Measurements from ENCODE around the gene COMP. TPM values are rescaled to one million over a fixed set of nuclear protein-coding genes. Genes with fewer than 3 reads are reported as not detected.

COMP gene
- total and polyA plus RNA-seq, 10 of the 15 experiments (the other 5 are each of a cell fraction or from before 2014, with no cell fraction given), result 0.17 TPM; not detected in 9

DNA sequence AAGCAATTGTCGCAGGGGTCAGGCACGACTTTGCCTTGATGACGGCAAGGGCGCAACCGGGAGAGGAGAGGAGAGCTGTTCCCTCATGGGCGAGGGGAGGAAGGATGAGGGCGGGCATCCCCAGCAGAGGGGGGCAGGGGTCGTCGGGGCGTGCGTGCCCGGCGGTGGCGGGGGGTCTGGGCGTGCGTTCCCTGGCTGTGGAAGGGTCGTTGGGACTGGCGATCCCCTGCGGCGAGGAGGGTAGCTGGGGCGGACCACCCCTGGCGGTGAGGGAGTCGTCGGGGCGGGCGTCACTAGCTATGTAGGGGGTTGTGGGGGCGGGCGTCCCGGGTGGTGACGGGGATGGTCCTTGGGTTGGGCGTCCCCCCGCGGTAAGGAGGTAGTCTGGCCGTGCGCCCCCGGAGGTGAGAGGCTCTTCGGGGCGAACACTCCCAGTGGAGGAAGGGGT is 1.7 kb downstream of the COMP start (continued):
- TF ChIP-seq, protein P1, sequence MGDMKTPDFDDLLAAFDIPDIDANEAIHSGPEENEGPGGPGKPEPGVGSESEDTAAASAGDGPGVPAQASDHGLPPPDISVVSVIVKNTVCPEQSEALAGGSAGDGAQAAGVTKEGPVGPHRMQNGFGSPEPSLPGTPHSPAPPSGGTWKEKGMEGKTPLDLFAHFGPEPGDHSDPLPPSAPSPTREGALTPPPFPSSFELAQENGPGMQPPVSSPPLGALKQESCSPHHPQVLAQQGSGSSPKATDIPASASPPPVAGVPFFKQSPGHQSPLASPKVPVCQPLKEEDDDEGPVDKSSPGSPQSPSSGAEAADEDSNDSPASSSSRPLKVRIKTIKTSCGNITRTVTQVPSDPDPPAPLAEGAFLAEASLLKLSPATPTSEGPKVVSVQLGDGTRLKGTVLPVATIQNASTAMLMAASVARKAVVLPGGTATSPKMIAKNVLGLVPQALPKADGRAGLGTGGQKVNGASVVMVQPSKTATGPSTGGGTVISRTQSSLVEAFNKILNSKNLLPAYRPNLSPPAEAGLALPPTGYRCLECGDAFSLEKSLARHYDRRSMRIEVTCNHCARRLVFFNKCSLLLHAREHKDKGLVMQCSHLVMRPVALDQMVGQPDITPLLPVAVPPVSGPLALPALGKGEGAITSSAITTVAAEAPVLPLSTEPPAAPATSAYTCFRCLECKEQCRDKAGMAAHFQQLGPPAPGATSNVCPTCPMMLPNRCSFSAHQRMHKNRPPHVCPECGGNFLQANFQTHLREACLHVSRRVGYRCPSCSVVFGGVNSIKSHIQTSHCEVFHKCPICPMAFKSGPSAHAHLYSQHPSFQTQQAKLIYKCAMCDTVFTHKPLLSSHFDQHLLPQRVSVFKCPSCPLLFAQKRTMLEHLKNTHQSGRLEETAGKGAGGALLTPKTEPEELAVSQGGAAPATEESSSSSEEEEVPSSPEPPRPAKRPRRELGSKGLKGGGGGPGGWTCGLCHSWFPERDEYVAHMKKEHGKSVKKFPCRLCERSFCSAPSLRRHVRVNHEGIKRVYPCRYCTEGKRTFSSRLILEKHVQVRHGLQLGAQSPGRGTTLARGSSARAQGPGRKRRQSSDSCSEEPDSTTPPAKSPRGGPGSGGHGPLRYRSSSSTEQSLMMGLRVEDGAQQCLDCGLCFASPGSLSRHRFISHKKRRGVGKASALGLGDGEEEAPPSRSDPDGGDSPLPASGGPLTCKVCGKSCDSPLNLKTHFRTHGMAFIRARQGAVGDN (IDR thresholded peaks at IDR 0.05), result no peak
- TF ChIP-seq, protein P2, sequence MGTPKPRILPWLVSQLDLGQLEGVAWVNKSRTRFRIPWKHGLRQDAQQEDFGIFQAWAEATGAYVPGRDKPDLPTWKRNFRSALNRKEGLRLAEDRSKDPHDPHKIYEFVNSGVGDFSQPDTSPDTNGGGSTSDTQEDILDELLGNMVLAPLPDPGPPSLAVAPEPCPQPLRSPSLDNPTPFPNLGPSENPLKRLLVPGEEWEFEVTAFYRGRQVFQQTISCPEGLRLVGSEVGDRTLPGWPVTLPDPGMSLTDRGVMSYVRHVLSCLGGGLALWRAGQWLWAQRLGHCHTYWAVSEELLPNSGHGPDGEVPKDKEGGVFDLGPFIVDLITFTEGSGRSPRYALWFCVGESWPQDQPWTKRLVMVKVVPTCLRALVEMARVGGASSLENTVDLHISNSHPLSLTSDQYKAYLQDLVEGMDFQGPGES (IDR thresholded peaks at IDR 0.05), result no peak
- no peak for TF ChIP-seq SMARCA5 (IDR thresholded peaks at IDR 0.05)
- TF ChIP-seq, protein P3, sequence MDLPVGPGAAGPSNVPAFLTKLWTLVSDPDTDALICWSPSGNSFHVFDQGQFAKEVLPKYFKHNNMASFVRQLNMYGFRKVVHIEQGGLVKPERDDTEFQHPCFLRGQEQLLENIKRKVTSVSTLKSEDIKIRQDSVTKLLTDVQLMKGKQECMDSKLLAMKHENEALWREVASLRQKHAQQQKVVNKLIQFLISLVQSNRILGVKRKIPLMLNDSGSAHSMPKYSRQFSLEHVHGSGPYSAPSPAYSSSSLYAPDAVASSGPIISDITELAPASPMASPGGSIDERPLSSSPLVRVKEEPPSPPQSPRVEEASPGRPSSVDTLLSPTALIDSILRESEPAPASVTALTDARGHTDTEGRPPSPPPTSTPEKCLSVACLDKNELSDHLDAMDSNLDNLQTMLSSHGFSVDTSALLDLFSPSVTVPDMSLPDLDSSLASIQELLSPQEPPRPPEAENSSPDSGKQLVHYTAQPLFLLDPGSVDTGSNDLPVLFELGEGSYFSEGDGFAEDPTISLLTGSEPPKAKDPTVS (IDR thresholded peaks at IDR 0.05; ENCODE audit: low read depth, low read length), result no peak

Measured in GM12878 (cell line).